ENCODE results near the gene SLC35B2. TPM values are rescaled to one million over a fixed set of nuclear protein-coding genes. Genes with fewer than 3 reads are reported as not detected.

Gene SLC35B2
- total and polyA plus RNA-seq, 8 donors = 38.7 to 50.3 (median 43.7) TPM

DNA sequence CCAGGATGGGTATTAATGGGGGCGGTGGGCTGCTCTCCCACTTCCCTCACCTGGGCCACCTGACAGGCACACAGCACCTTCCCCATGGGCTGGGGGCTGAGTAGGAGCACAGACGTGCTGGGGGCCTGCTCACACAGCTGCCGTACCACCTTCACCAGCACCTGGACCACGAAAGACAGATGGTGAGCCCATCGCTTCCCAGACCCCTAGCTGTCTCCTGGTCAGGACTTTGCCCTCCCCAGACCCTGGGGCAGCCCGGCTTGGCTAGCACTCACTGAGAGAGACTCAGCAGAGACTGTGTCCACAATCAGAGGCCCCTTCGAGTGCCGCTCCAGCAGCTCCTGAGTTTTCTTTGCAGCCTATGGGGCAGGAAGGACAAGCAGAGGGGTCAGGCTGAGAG is 43.8 kb upstream of the SLC35B2 start:
- H3K36me3 ChIP-seq = peaks cover 0 to 62% of the 10 kb centered on the region in 2 donors
- intact Hi-C loops (cut with DNase I) = no loop called here

DNA sequence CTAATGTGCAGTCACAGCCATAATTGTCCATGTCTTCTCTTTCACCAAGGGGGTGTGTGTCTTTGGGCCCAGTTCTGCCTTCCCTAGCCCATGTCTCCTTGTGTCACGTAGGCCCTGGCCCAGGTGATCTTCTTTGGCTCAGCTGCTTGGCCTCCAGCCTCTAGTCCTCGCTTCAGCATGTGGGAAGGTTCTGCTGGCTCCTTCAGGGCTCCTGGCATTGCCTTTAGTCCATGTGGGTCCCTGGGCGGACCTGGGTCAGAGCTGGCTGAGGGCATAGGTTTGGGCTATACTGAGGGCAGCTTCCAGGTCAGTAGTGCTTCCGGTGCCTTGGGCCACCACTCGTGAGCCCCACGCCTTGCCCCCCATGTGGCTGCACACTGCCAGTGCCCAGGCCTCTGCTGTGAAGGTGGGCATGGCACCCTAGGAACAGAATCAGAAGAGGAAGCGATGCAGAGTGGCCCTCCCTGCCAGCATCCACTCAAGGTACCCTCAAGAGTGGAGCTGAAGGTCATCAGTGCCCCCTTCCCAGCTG is 43.0 kb upstream of the SLC35B2 start:
- peaks cover 8 to 15% of the 10 kb centered on the region in 2 donors for H3K4me1 ChIP-seq
- intact Hi-C loops (cut with DNase I) = no loop called here
- ATAC-seq (no peak), DNase-seq (no peak)
- no peak overlapping the region for H3K4me3 ChIP-seq
- H3K27me3 ChIP-seq = peaks cover 27 to 36% of the 10 kb centered on the region in 2 donors
- H3K9me3 ChIP-seq = no peaks in the 10 kb centered on the region
- no peak overlapping the region for H3K27ac ChIP-seq
- peaks cover 0 to 55% of the 10 kb centered on the region in 2 donors for H3K36me3 ChIP-seq
- TF ChIP-seq CTCF (IDR thresholded peaks at IDR 0.05) = no peak

More for the DNA sequence above, 43.8 kb upstream of the SLC35B2 start:
- no peaks in the 10 kb centered on the region for H3K9me3 ChIP-seq
- H3K27me3 ChIP-seq = peaks cover 23 to 29% of the 10 kb centered on the region in 2 donors
- ATAC-seq = no peak
- no peak for TF ChIP-seq CTCF (IDR thresholded peaks at IDR 0.05)
- H3K4me1 ChIP-seq = peaks cover 8 to 15% of the 10 kb centered on the region in 2 donors
- DNase-seq = no peak
- no peak overlapping the region for H3K4me3 ChIP-seq
- H3K27ac ChIP-seq = no peak overlapping the region

GRCh38 chr6:44298864-44299263 is 41.5 kb upstream of the SLC35B2 start:
- TF ChIP-seq CTCF (IDR thresholded peaks at IDR 0.05) = no peak
- DNase-seq = no peak
- Histone ChIP-seq H3K27ac (no peak overlapping the region), H3K4me3 (no peak overlapping the region), H3K36me3 (peaks cover 0 to 40% of the 10 kb centered on the region in 2 donors), H3K27me3 (peaks cover 33 to 51% of the 10 kb centered on the region in 2 donors), H3K9me3 (no peaks in the 10 kb centered on the region), H3K4me1 (peaks cover 8 to 15% of the 10 kb centered on the region in 2 donors)
- no peak for ATAC-seq
- intact Hi-C loops (cut with DNase I) = no loop called here

DNA sequence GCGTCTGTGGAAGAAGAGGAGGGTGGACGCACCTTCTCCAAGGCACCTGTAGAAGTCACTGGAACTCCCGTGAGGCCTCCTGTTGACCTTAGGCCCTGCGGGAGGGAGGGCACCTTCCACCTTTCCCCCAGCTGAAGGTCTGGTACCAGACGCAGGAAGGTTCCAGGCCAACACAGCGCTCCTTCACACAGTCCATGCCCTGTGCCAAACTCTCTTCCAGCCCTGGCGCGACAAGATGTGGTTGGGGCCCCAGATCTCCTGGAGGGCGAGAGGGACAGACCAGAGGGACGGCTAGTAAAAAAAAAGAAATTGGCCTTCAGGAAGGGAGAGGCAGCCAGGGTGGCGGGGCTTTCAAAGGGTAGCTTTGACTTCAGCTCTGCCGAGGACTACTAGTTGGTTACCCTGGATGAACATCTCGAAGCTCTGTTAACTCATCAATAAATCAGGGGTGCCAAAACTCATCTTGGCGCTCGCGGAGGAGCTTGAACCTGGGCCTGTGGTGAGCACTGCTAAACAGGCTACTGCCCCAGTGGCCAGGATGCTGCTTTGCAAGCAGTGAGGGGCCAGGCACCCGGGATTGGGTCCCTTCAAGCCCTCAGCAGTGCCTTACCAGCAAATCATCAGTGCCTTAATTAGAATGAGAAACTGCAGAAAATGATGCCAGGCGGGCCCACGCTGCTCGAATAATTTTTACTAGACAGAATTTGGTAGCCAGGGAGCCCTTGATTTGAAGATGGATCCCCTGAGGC is 40.9 kb upstream of the SLC35B2 start:
- TF ChIP-seq CTCF (IDR thresholded peaks at IDR 0.05) = no peak
- no peak overlapping the region for H3K4me3 ChIP-seq

More for the DNA sequence above, 40.9 kb upstream of the SLC35B2 start:
- H3K9me3 ChIP-seq = no peaks in the 10 kb centered on the region
- peaks cover 33 to 58% of the 10 kb centered on the region in 2 donors for H3K27me3 ChIP-seq
- DNase-seq = no peak
- no peak for ATAC-seq
- H3K36me3 ChIP-seq = peaks cover 0 to 33% of the 10 kb centered on the region in 2 donors
- no peak overlapping the region for H3K27ac ChIP-seq
- peaks cover 8 to 15% of the 10 kb centered on the region in 2 donors for H3K4me1 ChIP-seq
- intact Hi-C loops (cut with DNase I) = no loop called here
